ENCODE measurements around the gene KRTAP5-7. TPM values are rescaled to one million over a fixed set of nuclear protein-coding genes. Genes with fewer than 3 reads are reported as not detected.
"Not testable (repeated sequence)": the region's sequence is repeated elsewhere in the genome, so short reads cannot be mapped to it uniquely, and the experiment has no call there.

Gene KRTAP5-7
- polyA plus RNA-seq, 1 donor: not detected

DNA sequence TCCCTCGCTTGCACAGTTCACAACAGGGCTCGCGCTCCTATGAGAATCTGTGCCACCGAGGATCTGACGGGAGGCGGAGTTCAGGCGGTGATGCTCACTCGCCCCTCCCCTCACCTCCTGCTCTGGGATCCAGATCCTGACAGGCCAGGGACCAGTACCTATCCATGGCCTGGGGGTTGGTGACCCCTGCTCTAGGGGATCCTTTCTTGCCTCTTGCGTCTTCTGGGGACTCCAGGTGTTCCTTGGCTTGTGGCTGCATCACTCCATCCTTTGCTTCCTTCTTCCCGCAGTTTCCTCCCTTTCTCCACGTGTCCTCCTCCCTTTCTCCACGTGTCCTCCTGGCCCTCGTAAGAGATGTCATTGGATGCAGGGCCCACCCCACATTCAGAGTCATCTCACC is 30.6 kb upstream of the KRTAP5-7 start:
- no peak for DNase-seq

DNA sequence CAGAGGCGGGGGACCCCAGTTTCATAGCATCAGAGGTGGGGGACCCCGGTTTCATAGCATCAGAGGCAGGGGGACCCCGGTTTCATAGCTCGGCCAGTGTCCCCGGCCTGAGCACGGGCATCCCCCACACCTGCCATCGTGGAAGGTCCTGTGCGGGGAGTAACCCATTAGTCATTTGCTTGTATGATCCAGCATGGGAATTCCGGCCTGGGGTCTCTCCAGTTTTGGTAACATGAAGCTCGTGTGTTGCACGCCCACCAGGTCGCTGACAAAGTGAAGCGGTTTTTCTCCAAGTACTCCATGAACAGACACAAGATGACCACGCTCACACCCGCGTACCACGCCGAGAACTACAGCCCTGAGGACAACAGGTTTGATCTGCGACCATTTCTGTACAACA is 29.0 kb upstream of the KRTAP5-7 start:
- DNase-seq: no peak

DNA sequence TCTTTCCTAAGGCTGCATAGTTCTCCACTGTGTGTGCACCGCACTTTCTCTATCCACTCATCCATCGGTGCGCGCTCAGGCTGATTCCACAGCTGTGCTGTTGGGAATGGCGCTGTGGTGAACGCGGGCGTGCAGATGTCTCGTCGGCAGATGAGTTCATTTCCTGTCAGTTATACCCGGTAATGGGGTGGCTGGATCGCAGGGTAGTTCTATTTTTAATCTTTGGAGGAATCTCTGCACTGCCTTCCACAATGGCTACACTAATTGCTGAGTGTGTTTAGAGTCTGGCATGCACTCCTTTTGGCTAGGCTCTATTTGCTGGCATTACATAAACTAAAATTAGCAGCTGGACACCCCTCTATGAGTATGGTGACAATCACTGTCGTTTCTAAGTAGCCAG is 27.9 kb upstream of the KRTAP5-7 start:
- no peak for DNase-seq

DNA sequence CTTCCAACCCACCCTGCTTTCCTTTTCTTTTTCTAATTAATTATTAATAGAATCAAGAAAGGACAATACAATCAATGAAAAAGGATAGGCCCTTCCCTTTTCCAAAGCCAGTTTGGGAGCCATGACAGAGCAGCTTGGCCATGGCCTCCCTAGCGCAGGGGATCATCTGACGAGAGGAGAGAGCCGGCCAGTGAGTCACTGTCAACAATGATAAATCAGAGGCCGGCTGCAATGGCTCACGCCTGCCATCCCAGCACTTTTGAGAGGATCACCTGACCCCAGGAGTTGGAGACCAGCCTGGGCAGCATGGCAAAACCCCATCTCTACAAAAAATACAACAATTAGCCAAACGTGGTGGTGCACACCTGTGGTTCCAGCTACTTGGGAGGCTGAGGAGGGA is 27.5 kb upstream of the KRTAP5-7 start:
- DNase-seq: no peak

DNA sequence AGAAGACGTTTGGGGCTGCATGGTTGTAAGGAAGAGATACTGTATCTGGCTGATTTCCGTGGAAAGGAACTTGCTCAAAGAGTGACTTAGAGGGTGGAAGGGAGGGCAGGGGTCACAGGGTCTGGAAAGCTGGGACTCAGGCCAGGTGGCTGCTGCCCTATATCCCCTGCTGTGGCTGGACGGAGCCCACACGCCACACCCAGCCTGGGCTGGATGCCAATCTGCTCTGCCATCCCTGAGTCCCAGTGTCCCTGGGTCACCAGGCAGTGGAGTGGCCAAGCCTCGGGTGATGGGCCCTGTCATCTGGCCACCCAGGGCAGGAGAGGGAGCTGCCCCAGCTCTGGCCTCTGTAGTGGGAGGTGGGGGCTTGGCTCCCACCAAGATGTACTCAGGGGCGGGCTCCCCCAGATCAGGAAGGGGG is 26.5 kb upstream of the KRTAP5-7 start:
- no peak for DNase-seq

DNA sequence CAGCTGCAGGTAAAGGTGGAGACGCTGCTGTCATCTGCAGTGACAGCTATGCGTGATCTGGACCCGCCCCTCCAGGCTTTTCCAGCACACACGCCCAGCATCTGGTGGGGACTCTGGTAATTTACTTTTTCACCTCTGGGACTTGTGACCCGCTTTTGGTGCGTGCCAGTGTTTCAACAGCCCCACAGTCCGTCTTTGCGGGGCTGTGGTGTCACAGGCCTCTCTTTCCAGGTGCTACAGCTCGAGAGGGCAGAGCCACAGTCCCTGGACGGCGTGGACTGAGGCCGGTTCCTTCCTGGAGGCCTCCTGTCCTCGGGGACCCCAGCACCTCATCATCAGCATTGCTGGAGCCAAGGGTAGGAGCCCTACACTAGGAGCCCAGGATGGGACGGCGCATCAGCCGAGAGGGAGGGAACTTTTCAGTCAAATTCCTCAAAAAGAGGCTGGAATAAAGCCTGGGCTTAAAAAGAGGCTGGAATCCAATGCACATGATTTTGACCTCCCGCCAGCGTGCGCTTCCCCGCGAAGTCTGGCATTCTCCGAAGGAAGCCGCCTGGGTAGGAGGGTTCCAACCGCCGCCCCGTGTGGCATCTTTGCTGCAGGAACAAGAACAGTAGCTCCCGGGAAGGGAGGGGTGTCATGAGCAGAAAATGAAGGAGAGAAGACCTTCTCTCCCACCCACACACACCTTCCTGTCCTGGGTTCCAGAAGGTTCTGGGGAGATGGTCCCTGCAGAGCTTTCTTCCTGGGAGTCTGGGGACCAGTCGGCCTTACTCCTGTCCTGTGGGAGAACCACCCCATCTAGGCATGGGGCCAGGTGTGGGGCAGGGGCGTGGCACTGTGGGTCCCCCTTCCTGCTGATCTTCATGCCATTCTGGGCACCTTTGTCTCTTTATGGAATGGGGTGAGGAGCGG is 25.7 kb upstream of the KRTAP5-7 start:
- DNase-seq: no peak

DNA sequence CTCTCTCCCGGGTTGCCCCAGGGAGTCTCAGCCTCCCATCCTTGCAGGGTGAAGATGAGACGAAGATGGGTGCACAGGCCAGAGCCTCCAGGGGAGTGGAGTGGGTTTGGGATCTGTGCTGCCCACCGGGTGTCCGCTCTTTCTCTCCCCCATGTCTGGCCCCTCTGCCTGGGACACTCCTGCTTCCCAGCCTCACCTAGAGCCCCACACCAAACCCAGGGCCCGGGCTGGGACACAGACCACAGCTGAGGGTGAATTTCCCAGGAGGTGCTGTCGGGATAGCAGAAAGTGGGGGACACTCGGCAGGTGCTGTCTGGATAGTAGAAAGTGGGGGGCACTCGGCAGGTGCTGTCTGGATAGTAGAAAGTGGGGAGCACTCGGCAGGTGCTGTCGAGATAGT is 25.0 kb upstream of the KRTAP5-7 start:
- no peak for DNase-seq

DNA sequence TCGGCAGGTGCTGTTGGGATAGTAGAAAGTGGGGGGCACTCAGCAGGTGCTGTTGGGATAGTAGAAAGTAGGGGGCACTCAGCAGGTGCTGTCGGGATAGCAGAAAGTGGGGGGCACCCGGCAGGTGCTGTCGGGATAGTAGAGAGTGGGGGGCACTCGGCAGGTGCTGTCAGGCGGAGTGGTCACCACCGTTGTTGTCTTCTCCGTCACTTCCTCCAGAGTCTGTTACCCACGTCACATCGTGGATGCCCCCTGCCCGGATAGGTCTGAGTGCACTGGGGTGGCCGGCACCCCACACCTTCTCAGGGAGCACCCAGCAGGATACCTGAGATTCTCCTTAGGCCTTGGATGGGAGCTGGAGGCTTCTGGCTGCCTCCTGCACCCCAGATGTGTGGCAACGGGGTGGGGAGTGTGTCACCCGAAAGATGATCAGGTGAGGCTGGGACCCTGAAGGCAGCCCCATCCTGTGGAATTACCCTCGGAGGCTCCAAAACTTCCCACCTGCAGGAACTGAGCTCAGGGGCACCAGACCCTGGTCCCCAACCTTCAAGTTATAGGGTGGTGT is 24.1 kb upstream of the KRTAP5-7 start:
- DNase-seq: no peak

DNA sequence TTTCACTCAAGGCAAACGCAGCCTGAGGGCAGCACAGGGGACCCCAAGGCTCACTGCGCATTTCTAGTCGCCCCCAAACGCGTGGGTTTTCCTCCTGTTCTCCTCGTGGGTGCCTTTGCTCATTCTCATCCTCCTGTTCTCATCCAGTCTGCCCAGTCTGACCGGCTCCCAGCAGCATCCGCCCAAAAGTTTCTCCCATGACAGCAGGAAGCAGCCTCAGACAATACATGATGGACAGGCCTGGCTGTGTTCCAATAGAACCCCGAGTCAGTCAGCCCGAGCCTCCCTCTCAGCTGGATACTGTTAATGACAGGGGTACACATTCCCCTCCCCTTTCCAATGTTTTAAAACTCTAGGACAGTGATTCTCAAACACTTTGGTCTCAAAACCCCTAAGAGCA is 22.5 kb upstream of the KRTAP5-7 start:
- no peak for DNase-seq

DNA sequence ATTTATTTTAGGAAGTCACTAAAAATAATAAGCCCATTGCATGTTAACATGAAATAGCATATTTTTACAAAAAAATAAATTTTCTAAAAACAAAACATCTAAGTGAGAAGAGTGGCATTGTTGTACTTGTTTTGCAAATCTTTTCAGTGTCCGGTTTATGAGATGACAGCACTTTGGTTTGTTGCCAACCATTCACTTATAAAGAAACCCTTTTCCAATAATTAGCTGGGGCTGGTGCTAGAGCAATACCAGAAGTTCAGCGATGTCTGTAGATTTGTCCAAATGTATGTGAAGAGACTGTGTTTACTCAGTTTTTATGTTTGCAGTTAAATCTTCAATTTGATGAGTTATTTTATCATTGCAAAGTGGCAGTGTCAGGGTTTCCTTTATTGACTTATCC is 22.1 kb upstream of the KRTAP5-7 start:
- no peak for DNase-seq

DNA sequence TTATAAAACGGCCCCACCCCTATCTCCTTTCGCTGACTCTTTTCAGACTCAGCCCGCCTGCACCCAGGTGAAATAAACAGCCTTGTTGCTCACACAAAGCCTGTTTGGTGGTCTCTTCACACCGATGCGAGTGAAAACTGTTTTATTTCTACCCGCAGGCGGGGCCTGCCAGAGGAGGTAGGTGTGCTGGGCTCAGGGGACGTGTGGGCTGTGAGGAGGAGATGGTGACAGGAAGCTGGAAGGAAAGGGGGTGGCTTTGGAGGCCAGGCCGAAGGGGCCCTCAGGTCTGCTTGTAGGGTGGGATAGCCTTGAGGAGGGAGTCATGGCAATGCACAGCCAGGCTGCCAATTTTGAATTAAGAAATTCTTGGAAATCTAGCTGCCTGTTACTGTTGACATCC is 21.3 kb upstream of the KRTAP5-7 start:
- DNase-seq: no peak

DNA sequence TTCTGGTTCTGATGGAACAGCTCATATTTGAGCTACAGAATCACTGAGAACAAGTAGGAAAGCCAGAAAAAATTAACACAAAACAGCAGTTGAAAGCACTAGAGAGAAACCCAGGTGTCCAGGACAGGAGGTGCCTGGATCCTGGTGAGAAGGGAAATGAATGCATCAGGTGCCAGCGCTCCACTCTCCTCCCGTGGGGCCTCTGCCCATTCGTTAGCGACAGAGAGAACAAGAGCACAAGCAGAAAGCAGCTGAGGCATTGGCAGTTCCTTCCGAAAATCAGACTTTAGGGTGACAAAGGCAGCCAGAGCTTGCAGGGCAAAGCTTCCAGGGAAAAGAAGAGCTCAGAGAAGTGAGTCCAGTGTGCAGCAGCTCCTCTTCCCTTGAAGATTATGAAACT is 20.0 kb upstream of the KRTAP5-7 start:
- DNase-seq: no peak

DNA sequence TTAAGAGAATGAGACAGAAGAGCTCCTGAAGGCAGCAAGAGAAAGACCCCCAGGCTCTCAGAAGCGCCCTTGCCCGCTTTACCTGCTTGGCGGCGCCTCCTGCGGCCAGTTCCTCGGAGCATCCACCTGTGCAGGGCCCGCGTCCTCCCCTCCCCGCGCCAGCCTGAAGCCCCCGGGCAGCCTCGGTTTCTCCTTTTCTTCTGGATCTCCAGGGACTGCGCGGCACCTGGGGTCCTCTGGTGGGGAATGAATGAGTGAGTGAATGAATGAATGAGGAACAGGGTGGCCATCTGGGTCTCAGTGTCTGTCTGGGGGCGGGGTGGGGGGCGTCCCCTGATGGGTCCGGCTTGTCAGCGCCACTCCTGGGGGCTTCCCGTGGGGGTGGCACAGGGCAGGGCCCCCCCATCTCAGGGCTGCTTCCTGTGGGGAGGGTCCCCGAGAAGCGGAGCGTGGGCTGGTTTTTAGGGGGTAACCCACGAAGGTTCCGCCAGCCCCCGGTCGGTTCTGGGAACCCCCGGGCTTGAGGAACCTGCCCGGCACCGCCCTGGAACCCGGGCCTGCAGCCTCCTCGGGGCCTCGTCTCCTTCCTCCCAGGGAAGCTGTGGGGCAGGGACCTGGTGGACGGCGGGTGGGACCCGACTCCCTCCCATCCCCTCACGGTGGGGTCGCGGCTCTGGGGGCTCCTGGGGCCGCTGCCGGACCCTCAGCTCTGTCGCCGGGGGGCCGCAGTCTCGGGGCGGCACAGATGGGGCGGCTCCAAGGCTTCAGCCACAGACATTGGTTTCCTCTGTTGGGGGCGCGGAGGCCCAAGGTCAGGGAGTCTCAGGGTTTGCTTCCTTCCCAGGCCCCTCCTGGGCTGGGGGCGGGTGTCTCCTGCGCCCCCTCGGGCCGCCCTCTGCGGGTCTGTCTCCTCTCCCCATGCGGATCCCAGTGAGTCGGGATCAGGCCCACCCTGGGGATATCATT is 8.3 kb upstream of the KRTAP5-7 start:
- no peak for DNase-seq

DNA sequence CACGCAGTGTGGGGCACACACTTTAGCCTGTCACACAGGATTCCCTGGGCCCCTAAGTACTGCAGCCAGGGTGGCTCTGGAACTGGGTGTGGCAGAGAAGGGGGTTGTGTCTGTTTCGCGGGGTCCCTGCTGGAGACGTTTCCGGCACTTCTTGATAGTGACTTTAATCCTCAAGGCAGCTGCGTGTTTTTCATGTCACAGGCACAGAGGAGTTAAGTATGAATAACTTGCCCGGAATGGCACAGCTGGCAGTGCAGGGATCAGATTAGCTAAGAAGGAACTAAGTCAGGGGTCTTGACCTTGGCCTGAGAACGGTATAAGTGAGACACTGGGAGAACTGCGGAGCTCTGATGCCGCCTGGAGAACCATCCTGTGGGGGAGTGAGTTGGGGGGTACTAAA is 7.5 kb upstream of the KRTAP5-7 start:
- no peak for DNase-seq

DNA sequence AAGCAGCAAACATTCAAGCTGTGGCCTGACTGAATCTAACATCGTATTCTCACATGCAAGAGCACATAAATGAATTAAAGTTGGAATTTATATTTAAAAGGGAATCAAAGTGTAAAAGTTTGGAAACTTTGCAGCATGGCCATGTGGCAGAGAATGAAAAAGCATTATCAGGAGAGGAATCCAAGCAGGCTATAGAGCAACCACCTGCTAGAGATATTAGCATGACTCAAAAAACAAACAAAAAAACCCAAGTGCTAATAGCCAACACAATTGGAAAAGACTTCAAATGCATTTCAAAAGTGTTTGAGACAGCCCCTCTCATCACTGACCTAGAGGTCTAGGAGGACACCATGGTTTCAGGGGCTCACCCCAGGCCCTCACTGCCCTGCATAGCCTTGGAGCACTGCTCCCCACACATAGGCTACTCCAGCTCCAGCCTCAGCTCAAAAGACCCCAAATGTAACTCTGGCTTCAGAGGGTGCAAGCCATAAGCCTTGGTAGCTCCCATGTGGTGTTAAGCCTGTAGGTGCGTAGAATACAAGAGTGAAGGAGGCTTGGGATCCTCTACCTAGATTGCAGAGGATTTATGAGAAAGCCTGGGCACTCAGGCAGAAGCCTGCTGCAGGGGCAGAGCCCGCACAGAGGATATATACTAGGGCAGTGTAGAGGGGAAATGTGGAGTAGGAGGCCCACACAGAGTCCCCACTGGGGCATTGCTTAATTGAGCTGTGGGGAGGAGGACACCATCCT is 1.7 kb upstream of the KRTAP5-7 start:
- no peak for DNase-seq

DNA sequence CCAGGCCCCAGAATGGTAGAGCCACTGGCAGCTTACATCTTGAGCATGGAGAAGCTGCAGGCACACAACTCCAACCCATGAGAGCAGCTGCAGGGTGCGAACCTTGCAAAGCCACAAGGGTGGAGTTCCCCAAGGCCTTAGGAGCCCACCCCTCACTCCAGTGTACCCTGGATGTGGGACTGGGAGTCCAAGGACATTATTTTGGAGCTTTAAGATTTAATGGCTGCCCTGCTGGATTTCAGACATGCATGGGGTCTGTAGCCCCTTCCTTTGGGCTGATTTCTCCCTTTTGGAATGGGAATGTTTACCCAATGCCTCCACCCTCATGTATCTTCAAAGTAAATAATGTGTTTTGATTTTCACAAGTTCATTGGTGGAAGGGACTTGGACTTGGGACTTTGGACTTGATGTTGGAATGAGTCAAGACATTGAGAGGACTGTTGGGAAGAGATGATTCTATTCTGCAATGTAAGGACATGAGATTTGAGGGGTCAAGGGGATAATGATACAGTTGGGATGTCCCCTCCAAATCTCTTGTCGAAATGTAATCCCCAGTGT is 1.1 kb upstream of the KRTAP5-7 start:
- no peak for DNase-seq

DNA sequence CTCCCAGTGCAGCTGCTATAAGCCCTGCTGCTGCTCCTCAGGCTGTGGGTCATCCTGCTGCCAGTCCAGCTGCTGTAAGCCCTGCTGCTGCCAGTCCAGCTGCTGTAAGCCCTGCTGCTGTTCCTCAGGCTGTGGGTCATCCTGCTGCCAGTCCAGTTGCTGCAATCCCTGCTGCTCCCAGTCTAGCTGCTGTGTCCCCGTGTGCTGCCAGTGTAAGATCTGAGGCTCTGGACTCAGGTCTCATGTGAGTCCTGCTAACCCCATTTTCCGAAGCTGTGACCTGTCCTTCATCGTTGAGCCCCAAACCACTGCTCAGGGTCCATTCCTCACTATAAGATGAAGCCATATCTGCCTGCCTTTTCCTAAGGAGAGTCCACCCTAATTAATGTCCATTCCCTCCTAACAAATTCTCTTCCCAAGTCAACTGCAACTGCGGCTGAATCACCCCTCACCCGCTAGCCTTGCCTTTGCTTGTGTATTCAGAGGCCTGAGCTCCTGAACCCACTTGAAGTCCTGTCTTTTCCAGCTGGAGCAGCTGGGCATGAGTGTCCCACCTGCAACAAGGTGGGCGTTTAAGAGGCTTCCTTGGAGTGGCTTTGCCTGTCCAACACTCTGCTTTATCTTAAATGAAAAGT is 626 bp downstream of the KRTAP5-7 start:
- DNase-seq: no peak

DNA sequence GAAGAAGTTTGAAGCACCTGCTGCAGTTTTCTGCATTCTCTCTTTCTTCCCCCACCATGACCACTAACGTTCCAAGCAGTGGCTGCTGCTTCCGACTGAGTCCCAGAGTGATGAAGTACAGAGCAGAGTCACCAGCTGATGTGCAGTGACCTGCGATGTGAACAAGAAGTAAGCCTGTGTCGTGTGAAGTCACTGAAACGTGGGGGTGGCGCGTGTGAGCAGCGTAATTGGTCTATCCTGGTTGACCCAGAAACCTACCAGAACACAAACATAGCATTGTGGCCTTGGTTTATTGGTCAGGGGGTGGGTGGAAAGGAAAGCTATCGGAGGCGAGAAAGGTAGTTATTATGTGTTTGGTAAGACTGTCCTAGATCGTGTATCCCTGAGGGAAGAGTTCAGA is 3.5 kb downstream of the KRTAP5-7 start:
- DNase-seq: no peak

DNA sequence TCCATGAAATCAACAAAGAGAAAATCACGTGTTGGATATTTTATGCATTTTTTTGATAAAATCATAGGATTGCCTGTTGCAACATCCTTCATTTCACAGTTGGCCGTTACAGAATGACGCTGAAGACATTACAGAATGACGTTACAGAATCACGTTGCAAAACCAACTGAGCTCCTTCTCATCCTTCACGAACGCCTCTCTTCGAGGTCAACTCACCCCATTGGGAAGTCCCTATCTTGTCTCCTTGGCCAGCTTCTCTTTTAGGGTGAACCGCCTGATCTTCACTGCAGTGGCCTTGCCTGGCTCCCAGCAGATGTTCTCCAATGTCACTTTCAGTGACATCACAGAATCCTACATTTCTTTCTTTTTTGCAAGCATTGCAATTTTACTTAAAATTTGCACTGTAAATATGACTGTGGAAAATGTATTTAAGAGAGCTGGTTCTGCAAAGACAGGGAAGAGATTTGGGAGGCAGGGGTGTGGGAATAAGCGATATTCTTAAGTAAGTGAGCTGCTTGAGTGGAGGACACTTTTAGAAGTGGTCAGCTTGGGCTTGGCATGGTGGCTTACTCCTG is 5.1 kb downstream of the KRTAP5-7 start:
- no peak for DNase-seq

DNA sequence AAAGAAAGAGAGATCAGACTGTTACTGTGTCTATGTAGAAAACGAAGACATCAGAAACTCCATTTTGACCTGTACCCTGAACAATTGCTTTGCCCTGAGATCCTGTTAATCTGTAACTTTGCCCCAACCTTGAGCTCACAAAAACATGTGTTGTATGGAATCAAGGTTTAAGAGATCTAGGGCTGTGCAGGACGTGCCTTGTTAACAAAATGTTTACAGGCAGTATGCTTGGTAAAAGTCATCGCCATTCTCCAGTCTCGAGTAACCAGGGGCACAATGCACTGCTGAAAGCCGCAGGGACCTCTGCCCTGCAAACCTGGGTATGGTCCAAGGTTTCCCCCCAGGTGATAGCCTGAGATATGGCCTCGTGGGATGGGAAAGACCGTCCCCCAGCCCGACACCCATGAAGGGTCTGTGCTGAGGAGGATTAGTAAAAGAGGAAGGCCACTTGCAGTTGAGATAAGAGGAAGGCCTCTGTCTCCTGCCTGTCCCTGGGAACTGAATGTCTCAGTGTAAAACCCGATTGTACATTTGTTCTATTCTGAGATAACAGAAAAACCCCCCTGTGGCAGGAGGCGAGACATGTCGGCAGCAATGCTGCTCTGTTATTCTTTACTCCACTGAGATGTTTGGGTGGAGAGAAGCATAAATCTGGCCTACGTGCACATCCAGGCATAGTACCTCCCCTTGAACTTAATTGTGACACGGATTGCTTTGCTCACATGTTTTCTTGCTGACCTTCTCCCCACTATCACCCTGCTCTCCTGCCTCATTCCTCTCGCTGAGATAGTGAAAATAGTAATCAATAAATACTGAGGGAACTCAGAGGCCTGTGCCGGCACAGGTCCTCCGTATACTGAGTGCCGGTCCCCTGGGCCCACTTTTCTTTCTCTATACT is 7.9 kb downstream of the KRTAP5-7 start:
- DNase-seq: not testable (repeated sequence)
